Thyroid gland (tissue), 4 donors: Measurements from ENCODE around the gene NAA60.

Source experiments
- CTCF ChIP-seq, 6 experiments: fragments of 200-600 bp in 3 of 6; fragments of 450-650 bp in 3 of 6; sonication (generic) in 3 of 6; IDR thresholded peaks; one replicate each; pipeline ENCODE4 v1.5.1; 2016 to 2019; ENCODE audit warnings: antibody characterized with exemption in 6 of 6, mild to moderate bottlenecking in 2 of 6, inconsistent platforms in 1 of 6, moderate library complexity in 1 of 6
- POLR2A ChIP-seq, 2 donors: fragments of 450-650 bp; IDR thresholded peaks; one replicate each; pipeline ENCODE4 v1.6.1; 2017; ENCODE audit warnings: antibody characterized with exemption in 2 of 2, mild to moderate bottlenecking in 2 of 2, moderate library complexity in 1 of 2

- no peak for TF ChIP-seq POLR2A (IDR thresholded peaks at IDR 0.05)
- no peak for TF ChIP-seq CTCF (IDR thresholded peaks at IDR 0.05)
Observed at GRCh38 chr16:3515897-3516296, 72.4 kb downstream of the NAA60 start.
